Measurements from ENCODE around the gene VRK1.

VRK1 gene

DNA sequence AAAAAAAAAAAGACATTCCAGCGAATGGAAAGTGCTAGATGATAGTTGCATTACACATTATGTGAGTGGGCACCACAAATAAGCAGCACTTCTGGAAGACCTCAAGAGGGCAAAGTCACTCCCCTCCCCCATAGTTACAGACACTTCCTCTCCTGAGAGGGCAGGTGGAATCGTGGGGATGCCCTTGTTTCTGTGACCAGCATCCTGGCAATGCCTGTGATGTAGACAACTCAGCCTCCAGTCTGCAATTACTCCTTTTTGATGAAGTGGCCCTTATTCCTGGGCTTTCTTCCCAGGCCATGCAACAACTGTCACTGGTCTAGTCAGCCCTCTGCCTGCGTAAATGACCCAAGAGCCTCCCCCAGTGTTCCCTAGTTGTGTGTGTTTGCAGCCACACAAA is 104.8 kb downstream of the VRK1 start:
- TF ChIP-seq GATA3 (IDR thresholded peaks at IDR 0.05; ENCODE audit: low read depth, low read length) = no peak
- no peak for TF ChIP-seq GATA2 (IDR thresholded peaks at IDR 0.05; ENCODE audit: low read depth, low read length)

- TF ChIP-seq GATA2 (IDR thresholded peaks at IDR 0.05; ENCODE audit: low read depth, low read length) (no peak), GATA3 (IDR thresholded peaks at IDR 0.05; ENCODE audit: low read depth, low read length) (no peak)
Measured at GRCh38 chr14:96903444-96904023, 106.4 kb downstream of the VRK1 start.

GRCh38 chr14:96904201-96904600 is 107.0 kb downstream of the VRK1 start:
- TF ChIP-seq GATA2 (IDR thresholded peaks at IDR 0.05; ENCODE audit: low read depth, low read length) = no peak
- no peak for TF ChIP-seq GATA3 (IDR thresholded peaks at IDR 0.05; ENCODE audit: low read depth, low read length)

GRCh38 chr14:96905065-96905464 is 107.9 kb downstream of the VRK1 start:
- no peak for TF ChIP-seq GATA2 (IDR thresholded peaks at IDR 0.05; ENCODE audit: low read depth, low read length)
- TF ChIP-seq GATA3 (IDR thresholded peaks at IDR 0.05; ENCODE audit: low read depth, low read length) = no peak

DNA sequence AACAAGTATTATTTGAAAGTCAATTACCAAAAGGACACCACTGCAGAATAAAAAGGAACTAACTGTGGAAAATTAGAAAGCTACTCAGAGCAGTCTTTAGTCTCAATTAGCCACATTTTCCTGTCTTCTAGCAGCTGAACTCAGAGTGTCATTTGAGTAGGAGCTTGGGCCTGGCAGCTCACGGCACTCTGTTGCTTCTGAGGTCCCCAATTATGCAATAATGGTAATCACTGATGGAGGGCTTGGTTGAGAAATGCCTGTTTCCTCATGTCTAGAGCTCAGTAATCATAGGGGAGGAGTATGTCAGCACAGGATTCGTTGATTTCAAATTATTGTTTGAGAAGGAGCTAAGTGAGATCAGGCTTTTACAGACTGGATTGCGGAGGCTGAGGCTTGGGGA is 108.6 kb downstream of the VRK1 start:
- TF ChIP-seq GATA2 (IDR thresholded peaks at IDR 0.05; ENCODE audit: low read depth, low read length) = no peak
- TF ChIP-seq GATA3 (IDR thresholded peaks at IDR 0.05; ENCODE audit: low read depth, low read length) = no peak

DNA sequence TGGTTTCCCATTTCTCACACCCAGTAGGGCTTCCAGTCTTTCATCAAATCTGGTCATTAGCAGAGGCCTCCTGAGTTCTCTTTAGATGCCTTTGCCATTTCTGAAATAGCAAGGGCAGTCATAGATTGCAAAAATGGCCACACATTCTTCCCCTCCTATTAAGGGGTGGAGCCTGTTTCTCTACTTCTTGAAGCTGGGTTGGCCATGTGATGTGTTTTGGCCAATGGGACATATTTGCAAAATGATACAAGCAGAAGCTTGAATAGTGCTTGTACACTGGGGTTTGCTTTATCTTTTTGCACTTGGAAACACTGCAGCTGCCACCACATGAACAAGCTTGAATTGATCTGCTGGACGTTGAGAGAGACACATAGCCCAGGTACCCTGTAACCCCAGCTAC is 109.3 kb downstream of the VRK1 start:
- TF ChIP-seq GATA3 (IDR thresholded peaks at IDR 0.05; ENCODE audit: low read depth, low read length) (no peak), GATA2 (IDR thresholded peaks at IDR 0.05; ENCODE audit: low read depth, low read length) (no peak)

DNA sequence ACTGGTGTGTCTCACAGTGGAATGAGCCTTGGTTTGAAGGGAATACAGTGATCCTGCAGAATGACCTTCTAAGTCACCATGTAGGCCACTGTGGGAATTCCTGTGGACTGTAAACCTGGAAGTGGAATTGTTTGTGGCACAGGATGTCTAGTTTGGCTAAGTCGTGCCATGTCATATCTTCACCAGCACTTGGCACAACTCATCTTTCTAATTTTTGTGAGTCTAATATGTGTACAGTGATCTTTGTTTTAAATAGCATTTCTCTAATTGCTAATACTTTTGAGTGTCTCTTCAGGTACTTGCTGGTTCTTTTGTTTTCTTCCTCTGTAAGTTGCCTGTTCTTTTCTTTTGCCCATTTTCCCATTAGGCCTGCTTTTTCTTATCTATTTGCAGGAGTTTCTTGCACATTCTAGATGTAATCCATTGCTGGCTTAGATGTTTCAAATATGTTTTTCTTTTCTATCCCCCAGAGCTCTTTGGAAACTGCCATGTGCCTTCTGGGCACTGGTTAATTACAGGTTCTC is 112.7 kb downstream of the VRK1 start:
- TF ChIP-seq GATA2 (IDR thresholded peaks at IDR 0.05; ENCODE audit: low read depth, low read length) (no peak), GATA3 (IDR thresholded peaks at IDR 0.05; ENCODE audit: low read depth, low read length) (no peak)

GRCh38 chr14:96911499-96912149 is 114.4 kb downstream of the VRK1 start:
- TF ChIP-seq GATA3 (IDR thresholded peaks at IDR 0.05; ENCODE audit: low read depth, low read length) (no peak), GATA2 (IDR thresholded peaks at IDR 0.05; ENCODE audit: low read depth, low read length) (no peak)

DNA sequence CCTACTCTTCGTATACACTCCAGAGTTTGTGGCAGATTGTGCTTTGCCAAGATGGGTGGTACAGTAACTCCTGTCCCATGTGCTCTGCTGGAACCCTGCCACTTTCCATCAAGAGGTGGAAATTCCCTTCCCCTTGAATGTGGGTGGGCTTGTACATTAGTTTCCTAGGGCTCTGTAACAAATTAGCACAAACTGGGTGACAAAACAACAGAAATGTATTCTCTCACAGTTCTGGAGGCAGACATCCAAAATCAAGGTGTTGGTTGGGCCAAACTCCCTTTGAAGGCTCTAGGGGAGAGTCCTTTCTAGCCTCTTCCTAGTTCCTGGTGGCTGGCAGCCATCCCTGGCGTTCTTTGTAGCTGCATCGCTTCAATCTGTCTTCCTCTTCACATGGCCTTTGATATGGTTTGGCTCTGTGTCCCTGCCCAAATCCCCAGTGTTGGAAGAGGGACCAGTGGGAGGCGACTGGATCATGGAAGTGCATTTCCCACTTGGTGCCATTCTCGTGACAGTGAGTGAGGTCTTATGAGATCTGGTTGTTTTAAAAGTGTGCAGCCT is 117.5 kb downstream of the VRK1 start:
- TF ChIP-seq GATA2 (IDR thresholded peaks at IDR 0.05; ENCODE audit: low read depth, low read length) (no peak), GATA3 (IDR thresholded peaks at IDR 0.05; ENCODE audit: low read depth, low read length) (no peak)

DNA sequence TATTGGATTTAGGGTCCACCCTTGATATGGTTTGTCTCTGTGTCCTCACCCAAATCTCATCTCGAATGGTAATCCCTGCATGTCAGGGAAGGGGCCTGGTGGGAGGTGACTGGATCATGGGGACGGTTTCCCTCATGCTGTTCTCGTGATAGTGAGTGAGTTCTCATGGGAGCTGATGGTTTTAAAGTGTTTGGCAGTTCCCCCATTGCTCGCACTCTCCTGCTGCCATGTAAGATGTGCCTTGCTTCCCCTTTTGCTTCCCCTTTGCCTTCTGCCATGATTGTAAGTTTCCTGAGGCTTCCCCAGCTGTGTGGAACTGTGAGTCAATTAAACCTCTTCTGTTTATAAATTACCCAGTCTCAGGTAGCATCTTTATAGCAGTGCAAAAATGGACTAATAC is 118.3 kb downstream of the VRK1 start:
- TF ChIP-seq GATA3 (IDR thresholded peaks at IDR 0.05; ENCODE audit: low read depth, low read length) = no peak
- TF ChIP-seq GATA2 (IDR thresholded peaks at IDR 0.05; ENCODE audit: low read depth, low read length) = no peak

DNA sequence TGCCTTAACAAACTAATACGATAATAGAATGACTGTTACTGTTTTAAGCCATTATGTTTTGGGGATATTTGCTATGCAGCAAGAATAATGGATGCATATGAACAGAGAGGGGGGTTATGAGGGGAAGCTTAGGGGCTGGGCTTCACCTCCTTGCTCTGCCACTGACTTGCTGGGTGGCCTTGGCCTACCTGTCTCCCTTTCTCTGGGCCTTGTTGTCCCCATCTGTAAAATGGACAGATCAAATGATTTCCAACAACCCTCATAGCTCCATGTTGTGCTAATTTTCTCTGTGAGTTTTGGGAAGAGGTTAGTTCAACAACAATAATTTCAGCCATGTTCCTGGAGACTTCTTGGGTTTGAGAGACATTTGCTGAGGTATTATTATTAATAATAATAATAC is 119.6 kb downstream of the VRK1 start:
- TF ChIP-seq GATA3 (IDR thresholded peaks at IDR 0.05; ENCODE audit: low read depth, low read length) = no peak
- no peak for TF ChIP-seq GATA2 (IDR thresholded peaks at IDR 0.05; ENCODE audit: low read depth, low read length)

- TF ChIP-seq GATA3 (IDR thresholded peaks at IDR 0.05; ENCODE audit: low read depth, low read length) = no peak
- TF ChIP-seq GATA2 (IDR thresholded peaks at IDR 0.05; ENCODE audit: low read depth, low read length) = no peak
Measured at GRCh38 chr14:96917442-96917963, 120.3 kb downstream of the VRK1 start.

DNA sequence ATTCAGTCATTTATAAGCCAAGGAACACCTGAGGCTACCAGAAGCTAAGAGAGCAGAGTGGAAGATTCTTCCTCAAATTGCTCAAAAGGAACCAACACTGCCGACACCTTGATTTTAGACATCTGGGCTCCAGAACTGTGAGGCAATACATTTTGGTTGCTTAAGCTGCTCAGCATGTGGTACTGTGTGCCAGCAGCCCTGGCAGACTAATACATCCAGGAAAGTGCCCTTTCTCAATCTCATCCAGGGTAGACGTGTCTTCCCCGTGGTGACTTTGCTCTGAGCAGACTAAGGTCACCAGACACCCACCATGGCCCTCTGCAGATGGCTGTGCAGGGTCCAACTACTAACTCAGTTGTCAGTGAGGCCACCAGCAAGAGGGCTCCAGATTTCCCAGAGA is 122.8 kb downstream of the VRK1 start:
- no peak for TF ChIP-seq GATA3 (IDR thresholded peaks at IDR 0.05; ENCODE audit: low read depth, low read length)
- TF ChIP-seq GATA2 (IDR thresholded peaks at IDR 0.05; ENCODE audit: low read depth, low read length) = no peak

DNA sequence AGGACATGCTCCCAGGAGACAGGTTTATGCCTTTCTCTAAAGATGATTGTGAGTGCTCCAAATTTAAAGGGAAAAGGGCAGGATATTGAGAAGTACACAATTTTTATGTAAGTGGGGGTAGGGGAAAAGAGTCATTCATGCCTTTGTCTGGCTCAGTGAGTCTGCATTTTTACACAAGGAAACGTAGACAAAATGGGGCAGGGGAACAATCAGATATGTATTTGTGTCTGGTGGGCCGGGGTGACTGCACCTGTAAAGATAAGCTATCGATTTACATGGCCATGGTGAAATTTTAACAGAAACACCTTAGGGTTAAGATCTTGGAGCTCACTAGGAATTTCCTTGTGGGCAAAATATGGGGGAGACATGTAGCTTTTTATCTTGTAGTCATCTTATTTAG is 123.6 kb downstream of the VRK1 start:
- TF ChIP-seq GATA2 (IDR thresholded peaks at IDR 0.05; ENCODE audit: low read depth, low read length) (no peak), GATA3 (IDR thresholded peaks at IDR 0.05; ENCODE audit: low read depth, low read length) (no peak)

GRCh38 chr14:96922986-96923385 is 125.8 kb downstream of the VRK1 start:
- TF ChIP-seq GATA2 (IDR thresholded peaks at IDR 0.05; ENCODE audit: low read depth, low read length) = no peak
- no peak for TF ChIP-seq GATA3 (IDR thresholded peaks at IDR 0.05; ENCODE audit: low read depth, low read length)
